Activated T-cell treated with anti-CD3 and anti-CD28 coated beads, Interleukin-2, amount 50 U/mL, for 72 hours (primary cell): Measurements from ENCODE around the gene COX7B2. TPM values are rescaled to one million over a fixed set of nuclear protein-coding genes. Genes with fewer than 3 reads are reported as not detected.

Source experiments
- ATAC-seq, 2 donors: fragments of 150-1000 bp; cut with Tn5 transposase; replicated peaks in 1 of 2; 2 replicates each; pipeline ENCODE4 v1.10.0; 2021; ENCODE audit warnings: moderate library complexity in 2 of 2, mild to moderate bottlenecking in 1 of 2
- DNase-seq, 2 donors: peaks; one replicate each; pipeline ENCODE4 v3.0.0; 2021 to 2022; ENCODE audit warnings: mixed read lengths in 1 of 2
- H3K27ac Mint-ChIP-seq: one replicate; pipeline ENCODE4 v1.8.0; 2022; ENCODE audit warnings: mild to moderate bottlenecking, moderate library complexity, mixed read lengths
- H3K27me3 Mint-ChIP-seq: one replicate; pipeline ENCODE4 v1.8.0; 2022; ENCODE audit warnings: low read depth, mixed read lengths
- H3K36me3 Mint-ChIP-seq, 2 donors: one replicate each; pipeline ENCODE4 v1.8.0; 2022; ENCODE audit warnings: mixed read lengths in 2 of 2, mild to moderate bottlenecking in 1 of 2; ENCODE audit not compliant: insufficient read depth in 2 of 2
- H3K4me1 Mint-ChIP-seq: one replicate; pipeline ENCODE4 v1.8.0; 2022; ENCODE audit warnings: low read depth, mixed read lengths
- H3K4me3 Mint-ChIP-seq, 2 donors: one replicate each; pipeline ENCODE4 v1.8.0; 2022; ENCODE audit warnings: mild to moderate bottlenecking in 2 of 2, mixed read lengths in 2 of 2, moderate library complexity in 2 of 2
- H3K9me3 Mint-ChIP-seq, 2 donors: one replicate each; pipeline ENCODE4 v1.8.0; 2022; ENCODE audit warnings: mixed read lengths in 2 of 2
- total RNA-seq, 2 donors: library from RNA; stranded (reverse); gene quantifications; one replicate each; pipeline ENCODE4 v1.2.3, GENCODE V29; 2022

The COX7B2 gene
- total RNA-seq: not detected

GRCh38 chr4:46909078-46909477 lies at the start of gene COX7B2:
Gene COX7B2 (minus strand): TSS chr4:46909245. CDS start chr4:46735192, 174,053 bp downstream.
- Mint-ChIP-seq H3K4me1 (no peaks in the 10 kb centered on the region), H3K9me3 (peaks cover 0 to 2% of the 10 kb centered on the region in 2 donors), H3K36me3 (no peaks in the 10 kb centered on the region), H3K27me3 (no peaks in the 10 kb centered on the region), H3K4me3 (no peak within 1 kb of the TSS), H3K27ac (no peak within 1 kb of the TSS)
- DNase-seq (no peak), ATAC-seq (no peak)

- H3K27me3 Mint-ChIP-seq: peaks cover 5% of the 10 kb centered on the region
- H3K4me1 Mint-ChIP-seq: no peaks in the 10 kb centered on the region
- H3K36me3 Mint-ChIP-seq: no peaks in the 10 kb centered on the region
- H3K9me3 Mint-ChIP-seq: no peaks in the 10 kb centered on the region
- H3K4me3 Mint-ChIP-seq: no peak overlapping the region
- ATAC-seq (no peak), DNase-seq (no peak)
- no peak overlapping the region for H3K27ac Mint-ChIP-seq
Observed at GRCh38 chr4:46956451-46956850, 47.4 kb upstream of the COX7B2 start.

GRCh38 chr4:46955601-46956000 lies 46.6 kb upstream of the COX7B2 start:
- DNase-seq: no peak
- H3K36me3 Mint-ChIP-seq: no peaks in the 10 kb centered on the region
- H3K27ac Mint-ChIP-seq: no peak overlapping the region
- no peaks in the 10 kb centered on the region for H3K4me1 Mint-ChIP-seq
- ATAC-seq: no peak
- no peak overlapping the region for H3K4me3 Mint-ChIP-seq
- H3K27me3 Mint-ChIP-seq: peaks cover 5% of the 10 kb centered on the region
- no peaks in the 10 kb centered on the region for H3K9me3 Mint-ChIP-seq

- Mint-ChIP-seq H3K4me1 (no peaks in the 10 kb centered on the region), H3K27me3 (peaks cover 5% of the 10 kb centered on the region)
Observed at GRCh38 chr4:46954643-46955042, 45.6 kb upstream of the COX7B2 start.

GRCh38 chr4:46953564-46953963 lies 44.5 kb upstream of the COX7B2 start:
- no peaks in the 10 kb centered on the region for H3K36me3 Mint-ChIP-seq
- no peaks in the 10 kb centered on the region for H3K9me3 Mint-ChIP-seq
- ATAC-seq (no peak), DNase-seq (no peak)
- H3K27me3 Mint-ChIP-seq: peaks cover 5% of the 10 kb centered on the region
- no peak overlapping the region for H3K27ac Mint-ChIP-seq
- no peaks in the 10 kb centered on the region for H3K4me1 Mint-ChIP-seq
- no peak overlapping the region for H3K4me3 Mint-ChIP-seq

More at GRCh38 chr4:46954643-46955042, 45.6 kb upstream of the COX7B2 start:
- ATAC-seq: no peak
- DNase-seq: no peak
- H3K4me3 Mint-ChIP-seq: no peak overlapping the region
- H3K27ac Mint-ChIP-seq: no peak overlapping the region
- no peaks in the 10 kb centered on the region for H3K36me3 Mint-ChIP-seq
- H3K9me3 Mint-ChIP-seq: no peaks in the 10 kb centered on the region

- H3K4me1 Mint-ChIP-seq: no peaks in the 10 kb centered on the region
- DNase-seq (no peak), ATAC-seq (no peak)
- no peak overlapping the region for H3K27ac Mint-ChIP-seq
- H3K27me3 Mint-ChIP-seq: peaks cover 10% of the 10 kb centered on the region
- H3K9me3 Mint-ChIP-seq: no peaks in the 10 kb centered on the region
- no peaks in the 10 kb centered on the region for H3K36me3 Mint-ChIP-seq
- H3K4me3 Mint-ChIP-seq: no peak overlapping the region
Observed at GRCh38 chr4:46952451-46952850, 43.4 kb upstream of the COX7B2 start.

GRCh38 chr4:46950826-46951225 lies 41.8 kb upstream of the COX7B2 start:
- Mint-ChIP-seq H3K4me3 (no peak overlapping the region), H3K9me3 (no peaks in the 10 kb centered on the region), H3K27ac (no peak overlapping the region), H3K36me3 (no peaks in the 10 kb centered on the region), H3K4me1 (no peaks in the 10 kb centered on the region), H3K27me3 (peaks cover 15% of the 10 kb centered on the region)
- no peak for DNase-seq
- ATAC-seq: no peak

GRCh38 chr4:46949822-46950221 lies 40.8 kb upstream of the COX7B2 start:
- H3K27ac Mint-ChIP-seq: no peak overlapping the region
- ATAC-seq (no peak), DNase-seq (no peak)
- no peaks in the 10 kb centered on the region for H3K36me3 Mint-ChIP-seq
- H3K4me3 Mint-ChIP-seq: no peak overlapping the region
- peaks cover 10% of the 10 kb centered on the region for H3K27me3 Mint-ChIP-seq
- no peaks in the 10 kb centered on the region for H3K9me3 Mint-ChIP-seq
- no peaks in the 10 kb centered on the region for H3K4me1 Mint-ChIP-seq

- Mint-ChIP-seq H3K9me3 (no peaks in the 10 kb centered on the region), H3K27me3 (peaks cover 10% of the 10 kb centered on the region), H3K4me1 (no peaks in the 10 kb centered on the region), H3K27ac (no peak overlapping the region), H3K36me3 (no peaks in the 10 kb centered on the region), H3K4me3 (no peak overlapping the region)
- no peak for ATAC-seq
- DNase-seq: no peak
Observed at GRCh38 chr4:46947541-46947940, 38.5 kb upstream of the COX7B2 start.

GRCh38 chr4:46946919-46947536 lies 38.0 kb upstream of the COX7B2 start:
- H3K27me3 Mint-ChIP-seq: peaks cover 10% of the 10 kb centered on the region
- no peak overlapping the region for H3K4me3 Mint-ChIP-seq
- no peaks in the 10 kb centered on the region for H3K9me3 Mint-ChIP-seq
- no peak overlapping the region for H3K27ac Mint-ChIP-seq
- no peaks in the 10 kb centered on the region for H3K4me1 Mint-ChIP-seq
- H3K36me3 Mint-ChIP-seq: no peaks in the 10 kb centered on the region
- ATAC-seq: no peak
- DNase-seq: no peak

- no peak overlapping the region for H3K4me3 Mint-ChIP-seq
- H3K27me3 Mint-ChIP-seq: peaks cover 10% of the 10 kb centered on the region
- H3K4me1 Mint-ChIP-seq: no peaks in the 10 kb centered on the region
- DNase-seq (no peak), ATAC-seq (no peak)
- H3K27ac Mint-ChIP-seq: no peak overlapping the region
- no peaks in the 10 kb centered on the region for H3K36me3 Mint-ChIP-seq
- no peaks in the 10 kb centered on the region for H3K9me3 Mint-ChIP-seq
Observed at GRCh38 chr4:46945062-46945461, 36.0 kb upstream of the COX7B2 start.

GRCh38 chr4:46944345-46944744 lies 35.3 kb upstream of the COX7B2 start:
- Mint-ChIP-seq H3K36me3 (no peaks in the 10 kb centered on the region), H3K4me1 (no peaks in the 10 kb centered on the region), H3K4me3 (no peak overlapping the region), H3K27me3 (peaks cover 10% of the 10 kb centered on the region), H3K9me3 (no peaks in the 10 kb centered on the region), H3K27ac (no peak overlapping the region)
- DNase-seq (no peak), ATAC-seq (no peak)

GRCh38 chr4:46937493-46937892 lies 28.4 kb upstream of the COX7B2 start:
- DNase-seq (no peak), ATAC-seq (no peak)
- Mint-ChIP-seq H3K9me3 (no peaks in the 10 kb centered on the region), H3K27ac (no peak overlapping the region), H3K4me3 (no peak overlapping the region), H3K27me3 (no peaks in the 10 kb centered on the region), H3K4me1 (no peaks in the 10 kb centered on the region), H3K36me3 (no peaks in the 10 kb centered on the region)

- H3K4me1 Mint-ChIP-seq: no peaks in the 10 kb centered on the region
- H3K27ac Mint-ChIP-seq: no peak overlapping the region
- DNase-seq (no peak), ATAC-seq (no peak)
- peaks cover 2% of the 10 kb centered on the region for H3K27me3 Mint-ChIP-seq
- H3K36me3 Mint-ChIP-seq: no peaks in the 10 kb centered on the region
- no peaks in the 10 kb centered on the region for H3K9me3 Mint-ChIP-seq
- H3K4me3 Mint-ChIP-seq: no peak overlapping the region
Observed at GRCh38 chr4:46934726-46935125, 25.7 kb upstream of the COX7B2 start.
